ENCODE measurements around the gene LCE4A.

- TF ChIP-seq CTCF (IDR thresholded peaks at IDR 0.05) (no peak), POLR2A (IDR thresholded peaks at IDR 0.05) (no peak), EP300 (IDR thresholded peaks at IDR 0.05) (no peak)
Observed at GRCh38 chr1:152745289-152745704, 37.3 kb downstream of the LCE4A start.

All from tibial nerve (tissue), 4 donors.